B cell (primary cell): Measurements from ENCODE around the gene TMEM130. TPM values are rescaled to one million over a fixed set of nuclear protein-coding genes. Genes with fewer than 3 reads are reported as not detected.
A peak's percentile ranks its signal among the peaks of the same experiment; 100 is the strongest.

Source experiments
- ATAC-seq: fragments of 200-7000 bp; cut with Tn5 transposase; one replicate; pipeline ENCODE4 v1.10.0; 2021; ENCODE audit warnings: low read depth, mild to moderate bottlenecking, moderate number of reproducible peaks, moderate library complexity
- CTCF ChIA-PET: fragments of 350-600 bp; sonication (Branson Sonifier 250); formaldehyde crosslinking; loops from one replicate; lab custom pipeline; 2021; ENCODE audit warnings: antibody characterized with exemption, inconsistent platforms; lab: Charles Lee
- POLR2A ChIA-PET: fragments of 350-600 bp; sonication (Branson Sonifier 250); formaldehyde crosslinking; loops from one replicate; lab custom pipeline; 2021; ENCODE audit warnings: antibody characterized with exemption; lab: Charles Lee
- DNase-seq: peaks from one replicate; pipeline ENCODE4 v3.0.0; 2013
- H2AFZ ChIP-seq: 2 replicates; pipeline ENCODE4 v1.6.1; 2012; ENCODE audit warnings: mild to moderate bottlenecking, low read depth, low read length; ENCODE audit not compliant: insufficient read depth, poor library complexity, severe bottlenecking
- H3K27ac ChIP-seq, 2 donors: 1 replicate in 1 of 2; 2 replicates in 1 of 2; pipeline ENCODE4 v1.5.1; 2012 to 2013; ENCODE audit warnings: low read length in 2 of 2, mild to moderate bottlenecking in 2 of 2, moderate library complexity in 1 of 2
- H3K27me3 ChIP-seq, 4 experiments: fragments of 200-600 bp in 1 of 4; sonication (generic) in 1 of 4; replicated peaks in 1 of 4; 1 replicate in 2 of 4; 2 replicates in 2 of 4; pipeline versions ENCODE4 v1.6.1 to v1.7.0; 2013 to 2016; ENCODE audit warnings: low read length in 3 of 4, mild to moderate bottlenecking in 2 of 4, mixed read lengths in 1 of 4, moderate library complexity in 1 of 4; ENCODE audit not compliant: insufficient read depth in 4 of 4, control insufficient read depth in 3 of 4; ENCODE audit errors: control extremely low read depth in 1 of 4
- H3K36me3 ChIP-seq, 2 experiments: replicated peaks in 1 of 2; 1 replicate in 1 of 2; 2 replicates in 1 of 2; pipeline versions ENCODE4 v1.6.1 to v1.7.1; 2013; ENCODE audit warnings: low read length in 1 of 2; ENCODE audit not compliant: insufficient read depth in 2 of 2, control insufficient read depth in 1 of 2; ENCODE audit errors: control extremely low read depth in 1 of 2, extremely low read depth in 1 of 2
- H3K4me1 ChIP-seq, 2 donors: fragments of 200-600 bp in 1 of 2; sonication (generic) in 1 of 2; 1 replicate in 1 of 2; 2 replicates in 1 of 2; pipeline versions ENCODE4 v1.5.1 to v1.6.1; 2013 to 2017; ENCODE audit warnings: low read length in 2 of 2; ENCODE audit not compliant: control insufficient read depth in 2 of 2, insufficient read depth in 2 of 2
- H3K4me2 ChIP-seq: replicated peaks from 2 replicates; pipeline ENCODE3; 2012; ENCODE audit warnings: mild to moderate bottlenecking, low read depth, low read length; ENCODE audit not compliant: poor library complexity, severe bottlenecking
- H3K4me3 ChIP-seq, 5 experiments: fragments of 200-600 bp in 1 of 5; sonication (generic) in 1 of 5; 1 replicate in 3 of 5; 2 replicates in 2 of 5; pipeline versions ENCODE4 v1.5.1 to v1.7.0; 2011 to 2016; ENCODE audit warnings: low read length in 4 of 5, mild to moderate bottlenecking in 4 of 5, low read depth in 2 of 5, control low read depth in 1 of 5, moderate library complexity in 1 of 5; ENCODE audit not compliant: insufficient read depth in 1 of 5; ENCODE audit errors: control extremely low read depth in 1 of 5, extremely low read depth in 1 of 5
- H3K79me2 ChIP-seq: fragments of 200-600 bp; sonication (generic); one replicate; pipeline ENCODE4 v1.6.0; 2016; ENCODE audit warnings: low read length; ENCODE audit not compliant: control insufficient read depth, insufficient read depth
- H3K9ac ChIP-seq: fragments of 200-600 bp; sonication (generic); 2 replicates; pipeline ENCODE4 v1.6.1; 2017; ENCODE audit warnings: mild to moderate bottlenecking, low read length, moderate library complexity
- H3K9me3 ChIP-seq, 3 donors: one replicate each; pipeline versions ENCODE4 v1.6.1 to v1.7.1; 2013; ENCODE audit warnings: low read length in 2 of 3; ENCODE audit not compliant: control insufficient read depth in 2 of 3, insufficient read depth in 1 of 3; ENCODE audit errors: control extremely low read depth in 1 of 3
- H4K20me1 ChIP-seq: 2 replicates; pipeline ENCODE4 v1.6.0; 2012; ENCODE audit warnings: mild to moderate bottlenecking, low read length; ENCODE audit not compliant: insufficient read depth, control insufficient read depth, poor library complexity, severe bottlenecking
- H3K27ac Mint-ChIP-seq: one replicate; pipeline ENCODE4 v1.8.0; 2021; ENCODE audit warnings: mixed read lengths
- H3K27me3 Mint-ChIP-seq: one replicate; pipeline ENCODE4 v1.8.0; 2021; ENCODE audit warnings: mixed read lengths
- H3K4me1 Mint-ChIP-seq: one replicate; pipeline ENCODE4 v1.8.0; 2021; ENCODE audit warnings: mixed read lengths
- H3K4me3 Mint-ChIP-seq: one replicate; pipeline ENCODE4 v1.8.0; 2021; ENCODE audit warnings: mixed read lengths
- H3K9me3 Mint-ChIP-seq: one replicate; pipeline ENCODE4 v1.8.0; 2022; ENCODE audit warnings: mixed read lengths; ENCODE audit not compliant: insufficient read depth
- EZH2 ChIP-seq: IDR thresholded peaks from 2 replicates; pipeline ENCODE4 v1.6.1; 2012; ENCODE audit warnings: borderline replicate concordance, low read depth, mild to moderate bottlenecking, moderate library complexity, low read length; ENCODE audit not compliant: insufficient read depth, poor library complexity, severe bottlenecking
- WGBS: methylation state at CpG from one replicate; pipeline ENCODE4 v1.1.5; 2013; ENCODE audit warnings: missing lambda C conversion rate; ENCODE audit not compliant: insufficient coverage; 5-methylcytosine and 5-hydroxymethylcytosine counted together
- intact Hi-C: fragments of 100-400 bp; cut with micrococcal nuclease; formaldehyde crosslinking; loops from one replicate; pipeline ENCODE4 v1.10.0; 2022
- polyA plus RNA-seq: library from polyadenylated mRNA; depleted of rRNA; stranded (reverse); fragments of >200 nt; gene quantifications from 2 replicates; pipeline ENCODE4 v1.2.3, GENCODE V29; 2012
- total RNA-seq, 2 donors: library from RNA; stranded (reverse); fragments of 120-200 nt in 1 of 2; gene quantifications; 1 replicate in 1 of 2; 2 replicates in 1 of 2; pipeline versions ENCODE4 v1.2.3 to v1.2.4, GENCODE V29; 2013 to 2022
- TF ChIP-seq, protein P1 (sequence below): fragments of 200-600 bp; IDR thresholded peaks from one replicate; pipeline ENCODE4 v1.8.0; 2022; ENCODE audit warnings: antibody characterized with exemption, mild to moderate bottlenecking

TMEM130 gene
- total and polyA plus RNA-seq, 2 donors (not counting 1 experiment from before 2014, with no cell fraction given), result 0.20 TPM; not detected in 1

GRCh38 chr7:98870807-98871491 lies 1.1 kb upstream of the TMEM130 start:
- H3K27ac ChIP-seq, result no peak overlapping the region
- CTCF ChIA-PET, result interaction anchor here (0.8 to 3.9 kb wide), 9 partner anchors 8 to 125 kb away, joined by 3 to 24 read pairs (median 3); partner anchors contain the start of gene TRRAP

More at GRCh38 chr7:98870807-98871491, 1.1 kb upstream of the TMEM130 start:
- Histone ChIP-seq H3K4me3 (peak overlapping the region in 3 of 5 experiments; percentile 50 to 54 (median 52)), H3K27me3 (peaks cover 0 to 25% (median 9%) of the 10 kb centered on the region in 4 experiments), H3K4me1 (peaks cover 16 to 22% of the 10 kb centered on the region in 2 donors), H2AFZ (peak overlapping the region; percentile 85), H3K79me2 (no peaks in the 10 kb centered on the region), H3K36me3 (no peaks in the 10 kb centered on the region), H3K4me2 (peak overlapping the region; percentile 98), H3K9ac (peak overlapping the region; percentile 61), H3K9me3 (peaks cover 0 to 14% (median 0%) of the 10 kb centered on the region in 3 donors), H4K20me1 (no peaks in the 10 kb centered on the region)
- DNase-seq (peak; percentile 30), ATAC-seq (no peak)
- peaks cover 4% of the 10 kb centered on the region for H3K27me3 Mint-ChIP-seq
- intact Hi-C loops, result loop anchor here (1.0 to 10.0 kb wide), 4 partner anchors 7 to 556 kb away; partner anchors contain the start of genes SMURF1 and TRRAP
- peak overlapping the region; percentile 90 for H3K4me3 Mint-ChIP-seq
- peaks cover 12% of the 10 kb centered on the region for H3K4me1 Mint-ChIP-seq
- no peaks in the 10 kb centered on the region for H3K9me3 Mint-ChIP-seq
- H3K27ac Mint-ChIP-seq, result peak overlapping the region; percentile 77
- POLR2A ChIA-PET, result interaction anchor here (0.6 to 1.2 kb wide), 3 partner anchors 9 to 554 kb away, joined by 4 to 7 read pairs (median 6); no protein-coding TSS in a partner anchor
- WGBS, result 88% methylated on average over 17 of the region's 17 CpGs
- TF ChIP-seq, protein P1, sequence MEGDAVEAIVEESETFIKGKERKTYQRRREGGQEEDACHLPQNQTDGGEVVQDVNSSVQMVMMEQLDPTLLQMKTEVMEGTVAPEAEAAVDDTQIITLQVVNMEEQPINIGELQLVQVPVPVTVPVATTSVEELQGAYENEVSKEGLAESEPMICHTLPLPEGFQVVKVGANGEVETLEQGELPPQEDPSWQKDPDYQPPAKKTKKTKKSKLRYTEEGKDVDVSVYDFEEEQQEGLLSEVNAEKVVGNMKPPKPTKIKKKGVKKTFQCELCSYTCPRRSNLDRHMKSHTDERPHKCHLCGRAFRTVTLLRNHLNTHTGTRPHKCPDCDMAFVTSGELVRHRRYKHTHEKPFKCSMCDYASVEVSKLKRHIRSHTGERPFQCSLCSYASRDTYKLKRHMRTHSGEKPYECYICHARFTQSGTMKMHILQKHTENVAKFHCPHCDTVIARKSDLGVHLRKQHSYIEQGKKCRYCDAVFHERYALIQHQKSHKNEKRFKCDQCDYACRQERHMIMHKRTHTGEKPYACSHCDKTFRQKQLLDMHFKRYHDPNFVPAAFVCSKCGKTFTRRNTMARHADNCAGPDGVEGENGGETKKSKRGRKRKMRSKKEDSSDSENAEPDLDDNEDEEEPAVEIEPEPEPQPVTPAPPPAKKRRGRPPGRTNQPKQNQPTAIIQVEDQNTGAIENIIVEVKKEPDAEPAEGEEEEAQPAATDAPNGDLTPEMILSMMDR, result no peak
- TF ChIP-seq EZH2, result no peak
